Right lobe of liver (tissue), 6 donors: Measurements from ENCODE around the gene CAMTA1. TPM values are rescaled to one million over a fixed set of nuclear protein-coding genes. Genes with fewer than 3 reads are reported as not detected.

Source experiments
- ATAC-seq, 4 donors: fragments of 200-7000 bp; cut with Tn5 transposase; one replicate each; pipeline ENCODE4 v1.9.1; 2020; ENCODE audit warnings: mild to moderate bottlenecking in 4 of 4, moderate library complexity in 4 of 4
- DNase-seq, 3 donors: peaks; one replicate each; pipeline ENCODE4 v3.0.0-alpha.2; 2020
- H3K27ac ChIP-seq, 3 donors: fragments of 200-600 bp; one replicate each; pipeline ENCODE4 v1.8.0; 2022
- H3K27me3 ChIP-seq, 2 donors: fragments of 200-600 bp; one replicate each; pipeline ENCODE4 v1.8.0; 2022
- H3K36me3 ChIP-seq, 4 donors: fragments of 200-600 bp; sonication (generic) in 1 of 4; one replicate each; pipeline versions ENCODE4 v1.5.1 to v1.8.0; 2017 to 2022; ENCODE audit warnings: control low read depth in 1 of 4
- H3K4me1 ChIP-seq, 4 donors: fragments of 200-600 bp; sonication (generic) in 1 of 4; one replicate each; pipeline versions ENCODE4 v1.5.1 to v1.8.0; 2017 to 2022; ENCODE audit warnings: control low read depth in 1 of 4
- H3K4me3 ChIP-seq, 3 donors: fragments of 200-600 bp; one replicate each; pipeline ENCODE4 v1.8.0; 2022
- H3K9me3 ChIP-seq, 4 donors: fragments of 200-600 bp; sonication (generic) in 1 of 4; one replicate each; pipeline versions ENCODE4 v1.5.1 to v1.8.0; 2017 to 2022; ENCODE audit warnings: control low read depth in 1 of 4
- CTCF ChIP-seq, 4 donors: fragments of 200-600 bp in 3 of 4; fragments of 450-650 bp in 1 of 4; IDR thresholded peaks; one replicate each; pipeline versions ENCODE4 v1.5.1 to v1.8.0; 2016 to 2022; ENCODE audit warnings: antibody characterized with exemption in 4 of 4, mild to moderate bottlenecking in 2 of 4
- POLR2A ChIP-seq: fragments of 450-650 bp; IDR thresholded peaks from one replicate; pipeline ENCODE4 v1.6.1; 2017; ENCODE audit warnings: antibody characterized with exemption, mild to moderate bottlenecking
- WGBS: methylation state at CpG from one replicate; pipeline ENCODE4 v1.1.6; 2018; ENCODE audit warnings: low coverage, low lambda C conversion rate; ENCODE audit not compliant: insufficient coverage; ENCODE audit errors: missing lambda C conversion rate; 5-methylcytosine and 5-hydroxymethylcytosine counted together
- intact Hi-C, 2 donors: fragments of 100-400 bp; cut with DNase I; formaldehyde crosslinking; loops; one replicate each; pipeline versions ENCODE4 v1.11.2 to v1.14.1; 2022
- total RNA-seq, 6 experiments: library from RNA; depleted of rRNA in 2 of 6; stranded (reverse); fragments of >200 nt in 2 of 6; fragmentation: NEBNext Ultra II Directional in 3 of 6; extraction: Animal tissue kit (Norgen Biotek cat#: 25700) in 3 of 6; gene quantifications; one replicate each; pipeline versions ENCODE4 v1.1.0 to v1.2.4, GENCODE V29; 2016 to 2023
- donor health status: DM: no; HTN: yes; CAD: no.
- donor health status: DM: no; HTN: no; CAD: no.
- donor health status: DM: no; HTN: no; CAD: no.
- donor health status: DM: no; HTN: yes; CAD: no.
- donor health status: DM: no; HTN: yes; CAD: no.

The CAMTA1 gene
- total RNA-seq, 6 experiments from 2014 or later = 32.3 to 49.4 (median 37.2) TPM

GRCh38 chr1:6923955-6924881, 139.0 kb downstream of the CAMTA1 start:
- 79% methylated on average over 12 of the region's 18 CpGs for WGBS
- no peak for DNase-seq
- no peaks in the 10 kb centered on the region for H3K27me3 ChIP-seq
- no peaks in the 10 kb centered on the region for H3K4me1 ChIP-seq
- peak in 1 of 4 donors; percentile 16 for ATAC-seq
- intact Hi-C loops = no loop called here
- no peak overlapping the region for H3K27ac ChIP-seq
- TF ChIP-seq POLR2A (no peak), CTCF (IDR thresholded peaks at IDR 0.05) (no peak)
- no peaks in the 10 kb centered on the region for H3K36me3 ChIP-seq
- H3K4me3 ChIP-seq = no peak overlapping the region
- H3K9me3 ChIP-seq = no peaks in the 10 kb centered on the region

- WGBS = 92% methylated on average over 2 of the region's 4 CpGs
- H3K4me1 ChIP-seq = no peaks in the 10 kb centered on the region
- H3K27ac ChIP-seq = no peak overlapping the region
- no peaks in the 10 kb centered on the region for H3K9me3 ChIP-seq
- H3K27me3 ChIP-seq = no peaks in the 10 kb centered on the region
- TF ChIP-seq POLR2A (no peak), CTCF (IDR thresholded peaks at IDR 0.05) (no peak)
- intact Hi-C loops = no loop called here
- ATAC-seq = no peak
- no peak for DNase-seq
- H3K4me3 ChIP-seq = no peak overlapping the region
- no peaks in the 10 kb centered on the region for H3K36me3 ChIP-seq
Observed at GRCh38 chr1:6924891-6925290, 139.6 kb downstream of the CAMTA1 start.

GRCh38 chr1:6927626-6928025, 142.4 kb downstream of the CAMTA1 start:
- TF ChIP-seq CTCF (IDR thresholded peaks at IDR 0.05) = no peak
- no peak for TF ChIP-seq POLR2A
- DNase-seq = no peak
- Histone ChIP-seq H3K27ac (no peak overlapping the region), H3K27me3 (no peaks in the 10 kb centered on the region), H3K4me1 (no peaks in the 10 kb centered on the region), H3K36me3 (no peaks in the 10 kb centered on the region), H3K4me3 (no peak overlapping the region), H3K9me3 (no peaks in the 10 kb centered on the region)
- 60% methylated on average over 1 of the region's 4 CpGs for WGBS
- ATAC-seq = no peak
- intact Hi-C loops = no loop called here

- intact Hi-C loops = no loop called here
- no peaks in the 10 kb centered on the region for H3K27me3 ChIP-seq
- H3K4me1 ChIP-seq = no peaks in the 10 kb centered on the region
- no peaks in the 10 kb centered on the region for H3K9me3 ChIP-seq
- no peak overlapping the region for H3K27ac ChIP-seq
- no peak for TF ChIP-seq POLR2A
- TF ChIP-seq CTCF (IDR thresholded peaks at IDR 0.05) = no peak
- no peak overlapping the region for H3K4me3 ChIP-seq
- H3K36me3 ChIP-seq = no peaks in the 10 kb centered on the region
- 76% methylated on average over 5 of the region's 12 CpGs for WGBS
- no peak for DNase-seq
- ATAC-seq = no peak
Observed at GRCh38 chr1:6928106-6928885, 143.0 kb downstream of the CAMTA1 start.
